HG02623 (cell line): ENCODE data around the gene IL10.
A peak's percentile ranks its signal among the peaks of the same experiment; 100 is the strongest.
"Not testable (repeated sequence)": the region's sequence is repeated elsewhere in the genome, so short reads cannot be mapped to it uniquely, and the experiment has no call there.

Source experiments
- ATAC-seq: cut with Tn5 transposase; IDR thresholded peaks from one replicate; pipeline ENCODE4 v1.9.1; 2021; ENCODE audit warnings: moderate library complexity; ENCODE audit not compliant: unreplicated experiment

The IL10 gene

GRCh38 chr1:206794294-206794908, 22.1 kb upstream of the IL10 start:
- ATAC-seq, result no peak

GRCh38 chr1:206793620-206794019, 21.3 kb upstream of the IL10 start:
- ATAC-seq, result no peak

- no peak for ATAC-seq
Observed at GRCh38 chr1:206792939-206793607, 20.8 kb upstream of the IL10 start.

- no peak for ATAC-seq
Observed at GRCh38 chr1:206790502-206791250, 18.4 kb upstream of the IL10 start.

- ATAC-seq, result no peak
Observed at GRCh38 chr1:206788487-206789050, 16.3 kb upstream of the IL10 start.

- no peak for ATAC-seq
Observed at GRCh38 chr1:206787891-206788290, 15.6 kb upstream of the IL10 start.

- ATAC-seq, result no peak
Observed at GRCh38 chr1:206786212-206786886, 14.1 kb upstream of the IL10 start.

- no peak for ATAC-seq
Observed at GRCh38 chr1:206785182-206785765, 13.0 kb upstream of the IL10 start.

- ATAC-seq, result peak; percentile 47
Observed at GRCh38 chr1:206784471-206784903, 12.2 kb upstream of the IL10 start.

GRCh38 chr1:206783506-206783905, 11.2 kb upstream of the IL10 start:
- ATAC-seq, result no peak

GRCh38 chr1:206782448-206782847, 10.2 kb upstream of the IL10 start:
- peak; percentile 60 for ATAC-seq

GRCh38 chr1:206779638-206780037, 7.3 kb upstream of the IL10 start:
- ATAC-seq, result no peak

- ATAC-seq, result not testable (repeated sequence)
Observed at GRCh38 chr1:206778911-206779310, 6.6 kb upstream of the IL10 start.

GRCh38 chr1:206778031-206778430, 5.7 kb upstream of the IL10 start:
- no peak for ATAC-seq

- no peak for ATAC-seq
Observed at GRCh38 chr1:206776229-206776628, 3.9 kb upstream of the IL10 start.

- no peak for ATAC-seq
Observed at GRCh38 chr1:206774093-206774492, 1.8 kb upstream of the IL10 start.

GRCh38 chr1:206771338-206771692, 979 bp downstream of the IL10 start:
- no peak for ATAC-seq

GRCh38 chr1:206770531-206771337, 1.6 kb downstream of the IL10 start, which contains the start of gene IL19:
Gene IL19, plus strand, starts transcription at chr1:206770773. Its CDS starts 65,890 bp downstream, at chr1:206836663.
- no peak for ATAC-seq

GRCh38 chr1:206769304-206769731, 3.0 kb downstream of the IL10 start:
- ATAC-seq, result peak; percentile 54
